Liver (tissue), 9 donors: ENCODE measurements around the gene ATP10A. TPM values are rescaled to one million over a fixed set of nuclear protein-coding genes. Genes with fewer than 3 reads are reported as not detected.

ENCODE experiments used
- DNase-seq: peaks from one replicate; pipeline ENCODE4 v3.0.0-alpha.2; 2017; ENCODE audit warnings: low spot score
- H3K27ac ChIP-seq, 2 donors: one replicate each; pipeline ENCODE4 v1.7.0; 2013; ENCODE audit warnings: inconsistent platforms in 2 of 2, low read length in 2 of 2, control low read depth in 1 of 2, low read depth in 1 of 2, mild to moderate bottlenecking in 1 of 2
- H3K27me3 ChIP-seq, 4 donors: one replicate each; pipeline versions ENCODE4 v1.6.1 to v1.7.0; 2013; ENCODE audit warnings: low read length in 3 of 4, inconsistent platforms in 1 of 4, mild to moderate bottlenecking in 1 of 4, moderate library complexity in 1 of 4; ENCODE audit not compliant: control insufficient read depth in 4 of 4, insufficient read depth in 4 of 4
- H3K36me3 ChIP-seq, 4 donors: one replicate each; pipeline versions ENCODE4 v1.6.1 to v1.7.0; 2013; ENCODE audit warnings: low read length in 3 of 4, mild to moderate bottlenecking in 3 of 4, low read depth in 1 of 4, moderate library complexity in 1 of 4; ENCODE audit not compliant: control insufficient read depth in 4 of 4, insufficient read depth in 3 of 4
- H3K4me1 ChIP-seq, 4 donors: one replicate each; pipeline versions ENCODE4 v1.6.1 to v1.7.0; 2013; ENCODE audit warnings: low read length in 3 of 4, mild to moderate bottlenecking in 3 of 4, moderate library complexity in 1 of 4; ENCODE audit not compliant: control insufficient read depth in 4 of 4, insufficient read depth in 4 of 4
- H3K4me3 ChIP-seq, 3 donors: one replicate each; pipeline versions ENCODE4 v1.6.1 to v1.7.0; 2013; ENCODE audit warnings: low read length in 3 of 3, control low read depth in 1 of 3, low read depth in 1 of 3, mild to moderate bottlenecking in 1 of 3
- H3K9ac ChIP-seq, 2 donors: one replicate each; pipeline ENCODE4 v1.7.0; 2013; ENCODE audit warnings: low read length in 2 of 2, mild to moderate bottlenecking in 2 of 2, moderate library complexity in 2 of 2, control low read depth in 1 of 2, low read depth in 1 of 2
- H3K9me3 ChIP-seq, 4 donors: one replicate each; pipeline versions ENCODE4 v1.6.1 to v1.7.0; 2013; ENCODE audit warnings: low read length in 3 of 4; ENCODE audit not compliant: control insufficient read depth in 4 of 4
- CTCF ChIP-seq: fragments of 150-350 bp; IDR thresholded peaks from 2 replicates; pipeline ENCODE4 v1.5.1; 2017; ENCODE audit warnings: improper control_type of control experiment, low read depth, low read length; ENCODE audit not compliant: missing input control
- EGR1 ChIP-seq, 2 donors: IDR thresholded peaks; 2 replicates each; pipeline ENCODE4 v1.6.1; 2016 to 2018; ENCODE audit warnings: antibody characterized with exemption in 2 of 2, low read depth in 2 of 2
- FOXA1 ChIP-seq: IDR thresholded peaks from 2 replicates; pipeline ENCODE4 v1.6.1; 2016; ENCODE audit warnings: antibody characterized with exemption
- FOXA2 ChIP-seq: IDR thresholded peaks from 2 replicates; pipeline ENCODE4 v1.6.1; 2016; ENCODE audit warnings: antibody characterized with exemption
- HNF4A ChIP-seq, 2 donors: conservative IDR thresholded peaks; 2 replicates each; pipeline ENCODE4 v1.6.1; 2016; ENCODE audit warnings: antibody characterized with exemption in 2 of 2, mild to moderate bottlenecking in 2 of 2
- HNF4G ChIP-seq: IDR thresholded peaks from 2 replicates; pipeline ENCODE4 v1.6.1; 2016; ENCODE audit warnings: antibody characterized with exemption
- JUND ChIP-seq, 2 donors: IDR thresholded peaks; 2 replicates each; pipeline ENCODE4 v1.6.1; 2016; ENCODE audit warnings: antibody characterized with exemption in 2 of 2
- NR2F2 ChIP-seq: IDR thresholded peaks from 2 replicates; pipeline ENCODE4 v1.6.1; 2016; ENCODE audit warnings: antibody characterized with exemption
- RAD21 ChIP-seq, 2 donors: IDR thresholded peaks; 2 replicates each; pipeline ENCODE4 v1.6.1; 2016; ENCODE audit warnings: antibody characterized with exemption in 2 of 2, mild to moderate bottlenecking in 2 of 2
- RXRA ChIP-seq, 2 donors: IDR thresholded peaks; 2 replicates each; pipeline ENCODE4 v1.6.1; 2017 to 2018; ENCODE audit warnings: antibody characterized with exemption in 2 of 2, mild to moderate bottlenecking in 1 of 2
- SP1 ChIP-seq: IDR thresholded peaks from 2 replicates; pipeline ENCODE4 v1.6.1; 2018; ENCODE audit warnings: antibody characterized with exemption, mild to moderate bottlenecking
- TAF1 ChIP-seq: conservative IDR thresholded peaks from 2 replicates; pipeline ENCODE4 v1.6.1; 2016; ENCODE audit warnings: antibody characterized with exemption, mild to moderate bottlenecking
- YY1 ChIP-seq: IDR thresholded peaks from 2 replicates; pipeline ENCODE4 v1.6.1; 2016; ENCODE audit warnings: antibody characterized with exemption, mild to moderate bottlenecking
- WGBS: extraction: QIAGEN DNeasy Blood & Tissue Kit; methylation state at CpG from one replicate; pipeline ENCODE4 v1.1.7; 2013; 5-methylcytosine and 5-hydroxymethylcytosine counted together
- polyA plus RNA-seq, 2 donors: library from polyadenylated mRNA; stranded (reverse) in 1 of 2; unstranded in 1 of 2; fragments of 200-250 nt in 1 of 2; fragments of >200 nt in 1 of 2; fragmentation: Nextera tagmentation in 1 of 2; extraction: Ambion mirVana in 1 of 2; gene quantifications; one replicate each; pipeline versions ENCODE4 v1.2.1 to v1.2.3, GENCODE V29; 2013 to 2015
- total RNA-seq, 2 donors: library from RNA; depleted of rRNA; stranded (reverse); fragments of >200 nt; gene quantifications; one replicate each; pipeline ENCODE4 v1.2.3, GENCODE V29; 2014
- TF ChIP-seq, protein P1 (sequence below): IDR thresholded peaks from 2 replicates; pipeline ENCODE4 v1.6.1; 2016; ENCODE audit warnings: antibody characterized with exemption, mild to moderate bottlenecking
- TF ChIP-seq, protein P2 (sequence below): IDR thresholded peaks from 2 replicates; pipeline ENCODE4 v1.6.1; 2016; ENCODE audit warnings: antibody characterized with exemption
- TF ChIP-seq, protein P3 (sequence below): IDR thresholded peaks from 2 replicates; pipeline ENCODE4 v1.6.1; 2016; ENCODE audit warnings: antibody characterized with exemption
- TF ChIP-seq, protein P4 (sequence below): IDR thresholded peaks from 2 replicates; pipeline ENCODE4 v1.6.1; 2016; ENCODE audit warnings: antibody characterized with exemption
- donor health status: healthy.
- donor health status: healthy.
- donor health status: healthy.
- donor health status: healthy.
- donor health status: healthy.

The ATP10A gene
- total and polyA plus RNA-seq, 4 donors = 0.22 to 1.8 (median 0.39) TPM

GRCh38 chr15:25900431-25900830, 37.3 kb upstream of the ATP10A start:
- Histone ChIP-seq H3K9ac (no peak overlapping the region), H3K27me3 (no peaks in the 10 kb centered on the region), H3K36me3 (no peaks in the 10 kb centered on the region), H3K4me1 (no peaks in the 10 kb centered on the region), H3K27ac (no peak overlapping the region), H3K9me3 (no peaks in the 10 kb centered on the region), H3K4me3 (no peak overlapping the region)
- DNase-seq = no peak
- peak; percentile 47 for TF ChIP-seq NR2F2
- TF ChIP-seq, protein P1, sequence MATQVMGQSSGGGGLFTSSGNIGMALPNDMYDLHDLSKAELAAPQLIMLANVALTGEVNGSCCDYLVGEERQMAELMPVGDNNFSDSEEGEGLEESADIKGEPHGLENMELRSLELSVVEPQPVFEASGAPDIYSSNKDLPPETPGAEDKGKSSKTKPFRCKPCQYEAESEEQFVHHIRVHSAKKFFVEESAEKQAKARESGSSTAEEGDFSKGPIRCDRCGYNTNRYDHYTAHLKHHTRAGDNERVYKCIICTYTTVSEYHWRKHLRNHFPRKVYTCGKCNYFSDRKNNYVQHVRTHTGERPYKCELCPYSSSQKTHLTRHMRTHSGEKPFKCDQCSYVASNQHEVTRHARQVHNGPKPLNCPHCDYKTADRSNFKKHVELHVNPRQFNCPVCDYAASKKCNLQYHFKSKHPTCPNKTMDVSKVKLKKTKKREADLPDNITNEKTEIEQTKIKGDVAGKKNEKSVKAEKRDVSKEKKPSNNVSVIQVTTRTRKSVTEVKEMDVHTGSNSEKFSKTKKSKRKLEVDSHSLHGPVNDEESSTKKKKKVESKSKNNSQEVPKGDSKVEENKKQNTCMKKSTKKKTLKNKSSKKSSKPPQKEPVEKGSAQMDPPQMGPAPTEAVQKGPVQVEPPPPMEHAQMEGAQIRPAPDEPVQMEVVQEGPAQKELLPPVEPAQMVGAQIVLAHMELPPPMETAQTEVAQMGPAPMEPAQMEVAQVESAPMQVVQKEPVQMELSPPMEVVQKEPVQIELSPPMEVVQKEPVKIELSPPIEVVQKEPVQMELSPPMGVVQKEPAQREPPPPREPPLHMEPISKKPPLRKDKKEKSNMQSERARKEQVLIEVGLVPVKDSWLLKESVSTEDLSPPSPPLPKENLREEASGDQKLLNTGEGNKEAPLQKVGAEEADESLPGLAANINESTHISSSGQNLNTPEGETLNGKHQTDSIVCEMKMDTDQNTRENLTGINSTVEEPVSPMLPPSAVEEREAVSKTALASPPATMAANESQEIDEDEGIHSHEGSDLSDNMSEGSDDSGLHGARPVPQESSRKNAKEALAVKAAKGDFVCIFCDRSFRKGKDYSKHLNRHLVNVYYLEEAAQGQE = no peak
- 82% methylated on average over 2 of the region's 2 CpGs for WGBS

DNA sequence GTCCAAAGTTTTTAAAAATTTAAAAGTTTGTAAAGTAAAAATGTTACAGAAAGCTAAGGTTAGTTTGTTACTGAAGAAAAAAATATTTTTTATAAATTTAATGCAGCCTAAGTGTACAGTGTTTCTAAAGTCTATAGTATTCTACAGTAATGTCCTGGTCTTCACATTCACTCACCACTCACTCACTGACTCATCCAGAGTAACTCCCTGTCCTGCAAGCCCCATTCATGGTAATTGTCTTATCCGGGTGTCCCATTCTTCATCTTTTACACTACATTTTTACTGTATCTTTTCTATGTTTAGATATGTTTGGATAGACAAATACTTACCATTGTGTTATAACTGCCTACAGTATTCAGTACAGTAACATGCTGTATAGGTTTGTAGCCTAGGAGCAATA, 36.7 kb upstream of the ATP10A start:
- Histone ChIP-seq H3K9me3 (no peaks in the 10 kb centered on the region), H3K9ac (no peak overlapping the region), H3K4me1 (no peaks in the 10 kb centered on the region), H3K4me3 (no peak overlapping the region), H3K27me3 (no peaks in the 10 kb centered on the region), H3K27ac (no peak overlapping the region), H3K36me3 (no peaks in the 10 kb centered on the region)
- WGBS = 90% methylated on average over 1 of the region's 1 CpG
- no peak for DNase-seq
- TF ChIP-seq FOXA1 (no peak), YY1 (no peak), CTCF (no peak), HNF4G (no peak), NR2F2 (no peak), SP1 (no peak), RXRA (IDR thresholded peaks at IDR 0.05) (no peak), RAD21 (IDR thresholded peaks at IDR 0.05) (no peak), EGR1 (IDR thresholded peaks at IDR 0.05; ENCODE audit: low read depth in 2 of 2) (no peak), FOXA2 (no peak), HNF4A (conservative IDR thresholded peaks at IDR 0.05) (no peak), TAF1 (no peak), JUND (IDR thresholded peaks at IDR 0.05) (no peak)
- TF ChIP-seq, protein P1 = no peak
- TF ChIP-seq, protein P2, sequence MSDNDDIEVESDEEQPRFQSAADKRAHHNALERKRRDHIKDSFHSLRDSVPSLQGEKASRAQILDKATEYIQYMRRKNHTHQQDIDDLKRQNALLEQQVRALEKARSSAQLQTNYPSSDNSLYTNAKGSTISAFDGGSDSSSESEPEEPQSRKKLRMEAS = no peak
- TF ChIP-seq, protein P3, sequence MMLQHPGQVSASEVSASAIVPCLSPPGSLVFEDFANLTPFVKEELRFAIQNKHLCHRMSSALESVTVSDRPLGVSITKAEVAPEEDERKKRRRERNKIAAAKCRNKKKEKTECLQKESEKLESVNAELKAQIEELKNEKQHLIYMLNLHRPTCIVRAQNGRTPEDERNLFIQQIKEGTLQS = no peak
- TF ChIP-seq, protein P4, sequence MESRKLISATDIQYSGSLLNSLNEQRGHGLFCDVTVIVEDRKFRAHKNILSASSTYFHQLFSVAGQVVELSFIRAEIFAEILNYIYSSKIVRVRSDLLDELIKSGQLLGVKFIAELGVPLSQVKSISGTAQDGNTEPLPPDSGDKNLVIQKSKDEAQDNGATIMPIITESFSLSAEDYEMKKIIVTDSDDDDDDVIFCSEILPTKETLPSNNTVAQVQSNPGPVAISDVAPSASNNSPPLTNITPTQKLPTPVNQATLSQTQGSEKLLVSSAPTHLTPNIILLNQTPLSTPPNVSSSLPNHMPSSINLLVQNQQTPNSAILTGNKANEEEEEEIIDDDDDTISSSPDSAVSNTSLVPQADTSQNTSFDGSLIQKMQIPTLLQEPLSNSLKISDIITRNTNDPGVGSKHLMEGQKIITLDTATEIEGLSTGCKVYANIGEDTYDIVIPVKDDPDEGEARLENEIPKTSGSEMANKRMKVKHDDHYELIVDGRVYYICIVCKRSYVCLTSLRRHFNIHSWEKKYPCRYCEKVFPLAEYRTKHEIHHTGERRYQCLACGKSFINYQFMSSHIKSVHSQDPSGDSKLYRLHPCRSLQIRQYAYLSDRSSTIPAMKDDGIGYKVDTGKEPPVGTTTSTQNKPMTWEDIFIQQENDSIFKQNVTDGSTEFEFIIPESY = no peak
